ENCODE results near the gene DPP10.

- no peak for TF ChIP-seq POLR2A (IDR thresholded peaks at IDR 0.05)
- TF ChIP-seq, protein P1, sequence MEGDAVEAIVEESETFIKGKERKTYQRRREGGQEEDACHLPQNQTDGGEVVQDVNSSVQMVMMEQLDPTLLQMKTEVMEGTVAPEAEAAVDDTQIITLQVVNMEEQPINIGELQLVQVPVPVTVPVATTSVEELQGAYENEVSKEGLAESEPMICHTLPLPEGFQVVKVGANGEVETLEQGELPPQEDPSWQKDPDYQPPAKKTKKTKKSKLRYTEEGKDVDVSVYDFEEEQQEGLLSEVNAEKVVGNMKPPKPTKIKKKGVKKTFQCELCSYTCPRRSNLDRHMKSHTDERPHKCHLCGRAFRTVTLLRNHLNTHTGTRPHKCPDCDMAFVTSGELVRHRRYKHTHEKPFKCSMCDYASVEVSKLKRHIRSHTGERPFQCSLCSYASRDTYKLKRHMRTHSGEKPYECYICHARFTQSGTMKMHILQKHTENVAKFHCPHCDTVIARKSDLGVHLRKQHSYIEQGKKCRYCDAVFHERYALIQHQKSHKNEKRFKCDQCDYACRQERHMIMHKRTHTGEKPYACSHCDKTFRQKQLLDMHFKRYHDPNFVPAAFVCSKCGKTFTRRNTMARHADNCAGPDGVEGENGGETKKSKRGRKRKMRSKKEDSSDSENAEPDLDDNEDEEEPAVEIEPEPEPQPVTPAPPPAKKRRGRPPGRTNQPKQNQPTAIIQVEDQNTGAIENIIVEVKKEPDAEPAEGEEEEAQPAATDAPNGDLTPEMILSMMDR (IDR thresholded peaks at IDR 0.05): peak in 5 of 7 experiments; percentile 14 to 45 (median 33)
Observed at GRCh38 chr2:114729026-114729425, 286.6 kb downstream of the DPP10 start.

Measured in body of pancreas (tissue), 4 donors.